Activated naive CD8-positive, alpha-beta T cell treated with anti-CD3 and anti-CD28 coated beads, Interleukin-2, amount 10 ng/mL, durations not matched to agents 7 days and 5 days (primary cell): ENCODE measurements around the gene ACTN1. TPM values are rescaled to one million over a fixed set of nuclear protein-coding genes. Genes with fewer than 3 reads are reported as not detected.

Experiments used
- ATAC-seq: fragments of 150-1000 bp; cut with Tn5 transposase; one replicate; pipeline ENCODE4 v1.10.0; 2021; ENCODE audit warnings: low read depth, moderate library complexity
- POLR2A ChIA-PET: fragments of 350-600 bp; sonication (Branson Sonifier 250); formaldehyde crosslinking; loops from one replicate; lab custom pipeline; 2021; ENCODE audit warnings: antibody characterized with exemption; lab: Charles Lee
- DNase-seq: peaks from one replicate; pipeline ENCODE4 v3.0.0; 2021
- H3K27ac Mint-ChIP-seq: one replicate; pipeline ENCODE4 v1.8.0; 2022; ENCODE audit warnings: mild to moderate bottlenecking, mixed read lengths
- H3K27me3 Mint-ChIP-seq: one replicate; pipeline ENCODE4 v1.8.0; 2022; ENCODE audit warnings: mild to moderate bottlenecking, moderate library complexity, mixed read lengths
- H3K36me3 Mint-ChIP-seq: one replicate; pipeline ENCODE4 v1.8.0; 2021; ENCODE audit warnings: mild to moderate bottlenecking, mixed read lengths
- H3K4me1 Mint-ChIP-seq: one replicate; pipeline ENCODE4 v1.8.0; 2021; ENCODE audit warnings: mixed read lengths
- H3K4me3 Mint-ChIP-seq: one replicate; pipeline ENCODE4 v1.8.0; 2022; ENCODE audit warnings: mild to moderate bottlenecking, moderate library complexity, mixed read lengths
- H3K9me3 Mint-ChIP-seq: one replicate; pipeline ENCODE4 v1.8.0; 2021; ENCODE audit warnings: mixed read lengths
- total RNA-seq, 2 experiments: library from RNA; stranded (reverse); gene quantifications; one replicate each; pipeline ENCODE4 v1.2.3, GENCODE V29; 2021

Gene ACTN1
- total RNA-seq, 2 experiments from 2014 or later = 63.8 to 71.5 TPM

DNA sequence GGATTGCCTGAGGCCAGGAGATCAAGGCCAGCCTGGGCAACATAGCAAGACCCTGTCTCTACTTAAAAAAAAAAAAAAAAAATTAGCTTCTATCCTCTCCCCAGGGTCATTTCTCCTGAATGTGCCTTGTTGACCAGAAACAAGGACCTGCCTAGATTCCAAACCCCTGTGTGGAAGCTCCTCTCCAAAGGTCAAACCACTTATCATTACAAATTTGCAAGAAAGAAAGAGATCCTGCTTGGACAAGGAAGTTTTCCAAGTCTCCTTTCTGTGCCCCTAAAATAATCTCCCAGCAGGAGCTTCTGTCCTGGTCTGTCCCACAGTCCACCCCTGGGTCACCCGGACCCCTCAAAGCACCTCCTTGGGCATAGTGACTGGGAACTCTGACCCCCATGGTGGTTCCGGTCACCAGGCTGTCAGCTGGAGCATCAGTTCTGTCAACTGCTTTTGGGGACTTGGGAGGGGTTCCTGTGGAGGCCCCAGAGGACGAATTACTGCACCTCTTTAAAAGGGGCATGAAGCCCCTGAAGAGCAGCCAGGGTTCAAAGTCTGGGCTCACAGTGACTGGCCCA, 38.4 kb downstream of the ACTN1 start:
- ATAC-seq = no peak
- DNase-seq = no peak
- Mint-ChIP-seq H3K4me1 (peaks cover 40% of the 10 kb centered on the region), H3K9me3 (no peaks in the 10 kb centered on the region), H3K36me3 (no peaks in the 10 kb centered on the region), H3K27ac (peak overlapping the region; percentile 11), H3K4me3 (no peak overlapping the region), H3K27me3 (no peaks in the 10 kb centered on the region)
- POLR2A ChIA-PET = interaction anchor here (2.7 kb wide), 1 partner anchor 12 kb away, joined by 13 read pairs; no protein-coding TSS in a partner anchor

DNA sequence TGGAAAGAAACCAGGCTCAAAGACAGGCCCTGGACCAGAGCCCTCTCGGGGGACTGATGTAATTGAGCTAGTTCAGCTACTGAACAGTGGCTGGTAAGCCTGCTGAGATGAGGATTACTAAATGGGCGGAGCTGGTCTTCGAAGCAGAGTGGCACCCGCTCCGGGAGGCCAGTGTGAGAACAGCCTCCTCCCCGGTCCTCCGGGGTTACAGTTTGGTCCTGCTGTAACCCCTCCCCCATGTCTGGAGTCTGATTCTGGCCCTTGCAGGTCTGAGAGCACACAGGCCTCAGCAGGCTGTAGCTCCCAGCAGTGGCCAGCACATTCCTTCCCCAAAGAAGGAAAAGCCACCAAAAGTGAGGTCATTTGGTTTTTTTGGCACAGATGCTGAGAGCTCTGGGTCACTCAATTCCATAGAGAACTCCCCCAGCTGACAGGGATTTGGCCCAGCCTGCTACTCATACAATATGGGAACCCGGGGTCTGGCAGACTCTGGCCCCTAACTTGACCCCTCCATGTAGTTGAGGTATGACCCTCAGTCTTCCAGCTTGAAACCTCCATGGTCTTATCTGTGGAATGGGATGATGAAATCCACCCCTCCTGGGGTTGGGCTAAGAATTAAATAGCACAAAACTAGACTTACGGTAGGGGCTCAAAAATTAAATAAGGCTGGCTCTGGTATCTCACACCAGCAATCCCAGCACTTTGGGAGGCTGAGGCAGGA, 39.0 kb downstream of the ACTN1 start:
- peak; percentile 59 for ATAC-seq

DNA sequence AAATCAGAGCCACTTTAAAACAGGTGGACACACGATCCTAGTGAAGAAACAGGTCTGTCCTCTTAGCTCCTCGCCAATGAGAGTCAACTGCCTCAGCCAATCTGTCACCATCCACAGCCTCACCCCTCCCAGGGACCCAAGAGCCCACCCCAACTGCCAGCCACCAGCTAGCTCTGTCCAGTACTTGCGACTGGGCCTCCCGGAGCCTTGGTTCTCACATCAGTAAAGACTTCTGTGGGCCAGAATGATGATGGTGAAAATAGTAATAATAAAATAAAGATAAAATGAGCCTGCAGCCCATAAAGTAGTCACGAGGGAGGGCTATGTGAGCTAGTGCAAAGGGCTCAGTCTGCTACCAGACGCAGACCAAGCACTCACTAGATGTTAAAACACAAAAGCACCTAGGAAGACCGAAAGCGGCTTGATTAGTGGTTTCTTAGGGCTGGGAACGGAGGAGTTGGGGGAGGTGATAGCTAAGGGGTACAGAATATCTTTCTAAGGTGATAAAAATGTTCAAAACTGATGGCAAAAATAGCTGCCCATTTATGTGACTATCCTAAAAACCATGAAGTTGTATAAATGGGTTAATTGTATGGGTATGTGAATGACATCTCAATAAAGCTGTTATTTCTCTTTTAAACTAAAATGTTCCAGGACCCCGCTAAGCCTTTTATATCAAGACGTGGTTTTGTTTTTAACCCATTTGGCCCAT, 39.8 kb downstream of the ACTN1 start:
- POLR2A ChIA-PET = interaction anchor here (0.8 to 2.7 kb wide), 9 partner anchors 9 to 39 kb away, joined by 3 to 13 read pairs (median 4); no protein-coding TSS in a partner anchor
- Mint-ChIP-seq H3K27ac (peak overlapping the region; percentile 14), H3K4me1 (peaks cover 32% of the 10 kb centered on the region), H3K9me3 (no peaks in the 10 kb centered on the region), H3K4me3 (peak overlapping the region; percentile 72), H3K36me3 (no peaks in the 10 kb centered on the region), H3K27me3 (no peaks in the 10 kb centered on the region)
- no peak for ATAC-seq
- no peak for DNase-seq

More for the DNA sequence above, 39.0 kb downstream of the ACTN1 start:
- H3K9me3 Mint-ChIP-seq = no peaks in the 10 kb centered on the region
- peak overlapping the region; percentile 72 for H3K4me3 Mint-ChIP-seq
- no peaks in the 10 kb centered on the region for H3K36me3 Mint-ChIP-seq
- no peaks in the 10 kb centered on the region for H3K27me3 Mint-ChIP-seq
- DNase-seq = no peak
- POLR2A ChIA-PET = interaction anchor here (0.8 to 2.7 kb wide), 7 partner anchors 8 to 38 kb away, joined by 3 to 13 read pairs (median 4); no protein-coding TSS in a partner anchor
- H3K27ac Mint-ChIP-seq = no peak overlapping the region
- H3K4me1 Mint-ChIP-seq = peaks cover 33% of the 10 kb centered on the region

GRCh38 chr14:68938271-68939150, 40.6 kb downstream of the ACTN1 start:
- H3K36me3 Mint-ChIP-seq = no peaks in the 10 kb centered on the region
- no peaks in the 10 kb centered on the region for H3K27me3 Mint-ChIP-seq
- DNase-seq (no peak), ATAC-seq (no peak)
- POLR2A ChIA-PET = interaction anchor here (1.0 to 2.7 kb wide), 6 partner anchors 9 to 39 kb away, joined by 3 to 13 read pairs (median 4); no protein-coding TSS in a partner anchor
- peak overlapping the region; percentile 72 for H3K4me3 Mint-ChIP-seq
- no peaks in the 10 kb centered on the region for H3K9me3 Mint-ChIP-seq
- H3K27ac Mint-ChIP-seq = peak overlapping the region; percentile 66
- H3K4me1 Mint-ChIP-seq = peaks cover 36% of the 10 kb centered on the region

GRCh38 chr14:68937471-68938270, 41.4 kb downstream of the ACTN1 start:
- ATAC-seq = peak; percentile 48
- peak overlapping the region; percentile 66 for H3K27ac Mint-ChIP-seq
- H3K4me3 Mint-ChIP-seq = peak overlapping the region; percentile 20
- no peaks in the 10 kb centered on the region for H3K9me3 Mint-ChIP-seq
- H3K4me1 Mint-ChIP-seq = peaks cover 38% of the 10 kb centered on the region
- DNase-seq = peak; percentile 51
- POLR2A ChIA-PET = interaction anchor here (0.5 to 1.0 kb wide), 3 partner anchors 13 to 170 kb away, joined by 3 to 4 read pairs (median 3); no protein-coding TSS in a partner anchor
- H3K36me3 Mint-ChIP-seq = peaks cover under 1% of the 10 kb centered on the region
- H3K27me3 Mint-ChIP-seq = no peaks in the 10 kb centered on the region

GRCh38 chr14:68936980-68937379, 42.1 kb downstream of the ACTN1 start:
- no peak overlapping the region for H3K4me3 Mint-ChIP-seq
- no peak for ATAC-seq
- no peak overlapping the region for H3K27ac Mint-ChIP-seq
- H3K36me3 Mint-ChIP-seq = peaks cover 1% of the 10 kb centered on the region
- peaks cover 37% of the 10 kb centered on the region for H3K4me1 Mint-ChIP-seq
- H3K27me3 Mint-ChIP-seq = no peaks in the 10 kb centered on the region
- no peaks in the 10 kb centered on the region for H3K9me3 Mint-ChIP-seq
- POLR2A ChIA-PET = interaction anchor here (0.6 to 1.0 kb wide), 2 partner anchors 13 to 170 kb away, joined by 3 to 4 read pairs; no protein-coding TSS in a partner anchor
- no peak for DNase-seq

DNA sequence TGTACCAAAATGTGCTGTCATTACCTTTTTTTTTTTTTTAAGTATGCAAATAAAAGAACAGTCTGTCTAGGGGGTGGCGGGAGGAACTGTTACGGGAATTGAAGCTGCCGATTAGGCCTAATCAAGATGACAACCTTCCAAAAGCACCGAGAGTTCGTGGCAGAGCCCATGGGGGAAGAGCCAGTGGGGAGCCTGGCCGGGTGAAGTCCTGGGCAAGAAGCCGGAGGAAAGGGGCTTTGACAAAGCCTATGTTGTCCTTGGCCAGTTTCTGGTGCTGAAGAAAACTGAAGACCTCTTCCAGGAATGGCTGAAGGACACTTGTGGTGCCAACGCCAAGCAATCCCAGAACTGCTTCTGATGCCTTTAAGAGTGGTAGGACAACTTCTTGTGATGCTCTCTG, 42.6 kb downstream of the ACTN1 start:
- Mint-ChIP-seq H3K4me1 (peaks cover 36% of the 10 kb centered on the region), H3K27ac (no peak overlapping the region), H3K27me3 (no peaks in the 10 kb centered on the region), H3K4me3 (no peak overlapping the region), H3K36me3 (peaks cover 1% of the 10 kb centered on the region), H3K9me3 (no peaks in the 10 kb centered on the region)
- no peak for ATAC-seq
- no peak for DNase-seq
- POLR2A ChIA-PET = no interaction called here

DNA sequence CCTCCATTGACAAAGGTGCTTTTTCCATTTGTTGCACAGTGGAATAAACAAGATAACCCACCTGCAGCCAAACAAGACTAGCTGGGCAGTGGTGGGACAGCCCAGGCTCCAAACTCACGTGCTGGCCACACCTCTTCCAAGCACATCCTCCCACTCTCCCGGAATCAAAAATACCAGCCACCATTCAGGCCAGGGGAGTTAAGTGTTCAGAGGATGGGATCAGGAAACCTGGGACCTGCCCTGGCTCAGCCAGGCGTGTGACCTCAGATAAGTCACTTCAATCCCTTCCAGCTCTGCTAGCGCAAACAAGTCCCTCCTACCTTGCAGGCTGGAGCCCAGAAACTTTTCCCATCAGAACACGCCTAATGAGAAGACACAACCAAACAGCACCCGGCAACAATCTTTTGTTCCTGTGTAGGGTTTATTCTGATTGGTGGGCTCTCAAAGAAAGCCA, 43.3 kb downstream of the ACTN1 start:
- ATAC-seq = no peak
- H3K27me3 Mint-ChIP-seq = no peaks in the 10 kb centered on the region
- no peak overlapping the region for H3K4me3 Mint-ChIP-seq
- H3K4me1 Mint-ChIP-seq = peaks cover 36% of the 10 kb centered on the region
- POLR2A ChIA-PET = interaction anchor here (0.7 kb wide), 1 partner anchor 1450 kb away, joined by 3 read pairs; no protein-coding TSS in a partner anchor
- DNase-seq = no peak
- H3K9me3 Mint-ChIP-seq = no peaks in the 10 kb centered on the region
- no peak overlapping the region for H3K27ac Mint-ChIP-seq
- peaks cover 1% of the 10 kb centered on the region for H3K36me3 Mint-ChIP-seq

GRCh38 chr14:68934066-68934465, 45.0 kb downstream of the ACTN1 start:
- Mint-ChIP-seq H3K36me3 (peaks cover 1% of the 10 kb centered on the region), H3K9me3 (no peaks in the 10 kb centered on the region), H3K27me3 (no peaks in the 10 kb centered on the region), H3K4me3 (no peak overlapping the region), H3K27ac (no peak overlapping the region), H3K4me1 (peaks cover 28% of the 10 kb centered on the region)
- DNase-seq = no peak
- no peak for ATAC-seq
- POLR2A ChIA-PET = interaction anchor here (0.7 kb wide), 1 partner anchor 18 kb away, joined by 4 read pairs; no protein-coding TSS in a partner anchor

DNA sequence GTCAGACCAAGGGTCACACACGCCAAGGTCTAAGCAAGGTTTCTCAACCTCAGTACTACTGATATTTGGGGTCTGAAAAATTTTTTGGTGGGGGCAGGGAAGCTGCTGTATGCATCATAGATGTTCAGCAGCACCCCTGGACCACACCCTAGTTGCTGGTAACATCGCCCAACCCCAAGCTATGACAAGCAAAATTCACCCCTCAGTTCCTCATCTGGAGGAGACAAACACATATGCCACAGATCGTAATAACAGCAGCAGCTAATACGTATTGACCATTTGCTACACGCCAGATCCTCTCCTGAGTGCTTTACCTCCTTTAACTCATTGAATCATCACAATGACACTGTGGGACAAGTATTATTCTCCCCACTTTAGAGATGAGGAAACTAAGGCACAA, 46.4 kb downstream of the ACTN1 start:
- Mint-ChIP-seq H3K4me1 (peaks cover 29% of the 10 kb centered on the region), H3K27me3 (no peaks in the 10 kb centered on the region)
- no peak for ATAC-seq

DNA sequence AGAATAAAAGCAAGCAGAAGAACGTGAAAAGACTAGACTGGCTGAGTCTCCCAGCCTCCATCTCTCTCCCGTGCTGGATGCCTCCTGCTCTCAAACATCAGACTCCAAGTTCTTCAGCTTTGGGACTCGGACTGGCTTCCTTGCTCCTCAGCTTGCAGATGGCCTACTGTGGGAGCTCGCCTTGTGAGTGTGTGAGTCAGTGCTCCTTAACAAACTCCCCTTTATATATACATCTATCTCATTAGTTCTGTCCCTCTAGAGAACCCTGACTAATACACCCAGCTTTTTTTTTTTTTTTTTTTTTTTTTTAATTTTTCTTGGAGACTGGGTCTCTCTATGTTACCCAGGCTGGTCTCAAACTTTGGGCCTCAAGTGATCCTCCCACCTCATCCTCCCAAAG, 46.9 kb downstream of the ACTN1 start:
- peaks cover 30% of the 10 kb centered on the region for H3K4me1 Mint-ChIP-seq
- H3K27me3 Mint-ChIP-seq = no peaks in the 10 kb centered on the region
- no peak overlapping the region for H3K4me3 Mint-ChIP-seq
- H3K36me3 Mint-ChIP-seq = peaks cover 5% of the 10 kb centered on the region
- ATAC-seq (no peak), DNase-seq (no peak)
- POLR2A ChIA-PET = interaction anchor here (0.8 kb wide), 1 partner anchor 17 kb away, joined by 5 read pairs; no protein-coding TSS in a partner anchor
- no peaks in the 10 kb centered on the region for H3K9me3 Mint-ChIP-seq
- no peak overlapping the region for H3K27ac Mint-ChIP-seq

More for the DNA sequence above, 46.4 kb downstream of the ACTN1 start:
- DNase-seq = no peak
- POLR2A ChIA-PET = interaction anchor here (0.7 kb wide), 1 partner anchor 42 kb away, joined by 3 read pairs; no protein-coding TSS in a partner anchor
- no peaks in the 10 kb centered on the region for H3K9me3 Mint-ChIP-seq
- peaks cover 4% of the 10 kb centered on the region for H3K36me3 Mint-ChIP-seq
- no peak overlapping the region for H3K4me3 Mint-ChIP-seq
- H3K27ac Mint-ChIP-seq = no peak overlapping the region
